HG03442 (cell line): ENCODE measurements around the gene APBA2.

Experiments used
- ATAC-seq: cut with Tn5 transposase; IDR thresholded peaks from one replicate; pipeline ENCODE4 v1.9.1; 2021; ENCODE audit warnings: mild to moderate bottlenecking, moderate library complexity; ENCODE audit not compliant: unreplicated experiment

APBA2 gene

DNA sequence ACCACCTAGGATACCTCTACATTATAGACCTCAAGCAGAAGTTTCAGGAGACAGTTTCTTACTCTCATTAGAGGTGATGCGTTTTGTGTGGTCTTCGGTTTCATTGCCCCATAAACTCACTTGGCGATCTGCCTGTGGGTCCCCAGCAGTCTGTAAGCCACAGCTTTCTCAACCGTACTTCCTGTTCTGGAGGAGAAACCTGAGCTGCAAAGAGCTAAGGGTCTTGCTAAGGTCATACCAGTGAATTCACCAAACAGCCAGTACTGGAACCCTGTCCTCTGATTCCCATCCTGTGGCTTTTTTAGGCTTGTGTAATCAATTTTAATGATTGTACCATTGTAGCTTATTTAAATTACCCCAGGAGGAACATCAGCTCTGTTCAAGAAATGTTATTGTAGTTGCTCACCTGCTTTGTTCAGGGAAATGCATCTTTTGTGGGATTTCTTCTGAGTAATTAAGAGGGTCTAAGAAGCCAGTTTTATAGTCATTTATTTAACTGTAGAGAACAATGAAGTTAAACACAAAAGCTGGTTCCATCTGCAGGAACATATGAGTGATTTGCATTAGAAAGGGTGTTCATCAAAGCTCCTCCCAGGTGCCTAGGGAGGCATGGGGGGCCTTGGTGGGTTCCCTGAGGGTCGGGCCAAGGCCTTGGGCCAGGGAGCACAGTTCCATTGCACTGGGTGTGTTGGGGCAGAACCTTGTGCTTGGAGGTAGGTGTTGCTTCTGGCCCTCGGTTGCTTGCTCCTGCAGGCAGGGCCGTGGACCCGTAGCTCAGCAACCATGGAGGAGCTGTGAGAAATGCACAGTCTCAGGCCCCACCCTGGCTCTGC lies 69.6 kb downstream of the APBA2 start:
- no peak for ATAC-seq

DNA sequence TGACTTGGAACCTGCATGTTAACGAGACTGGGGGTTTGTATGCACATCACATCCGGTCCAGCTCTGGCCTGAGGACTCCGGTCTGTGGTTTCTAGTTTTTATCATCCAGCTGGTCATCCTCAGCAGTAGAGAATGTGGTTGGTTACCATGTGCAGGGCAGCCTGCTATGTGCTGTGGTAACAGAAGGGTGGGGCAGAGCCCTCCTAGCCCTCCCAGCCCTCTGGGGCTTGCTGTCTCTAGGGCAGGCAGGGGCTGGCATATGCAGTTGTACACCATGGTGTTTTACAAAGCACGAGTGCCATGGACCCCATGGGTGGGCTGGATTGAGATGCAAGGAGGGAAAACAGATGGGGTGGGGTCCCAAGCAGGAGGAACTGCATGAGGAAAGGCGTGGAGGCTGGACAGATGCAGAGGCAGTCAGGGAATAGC lies 70.2 kb downstream of the APBA2 start:
- no peak for ATAC-seq

DNA sequence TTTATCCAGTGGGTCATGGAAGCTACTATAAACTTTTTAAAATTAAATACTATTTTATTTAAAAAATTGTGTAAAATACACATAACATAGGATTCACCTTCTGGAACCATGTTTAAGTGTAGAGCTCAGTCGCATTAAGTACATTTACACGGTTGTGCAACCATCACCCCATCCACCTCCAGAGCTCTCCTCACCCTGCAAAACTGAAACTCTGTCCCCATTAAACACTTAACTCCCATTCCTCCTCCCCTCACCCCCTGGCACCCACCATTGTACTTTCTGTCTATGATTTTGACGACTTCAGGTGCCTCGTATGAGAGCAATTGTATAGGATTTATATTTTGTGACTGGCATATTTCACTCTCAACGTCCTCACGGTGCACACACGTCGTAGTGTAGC lies 70.7 kb downstream of the APBA2 start:
- no peak for ATAC-seq

DNA sequence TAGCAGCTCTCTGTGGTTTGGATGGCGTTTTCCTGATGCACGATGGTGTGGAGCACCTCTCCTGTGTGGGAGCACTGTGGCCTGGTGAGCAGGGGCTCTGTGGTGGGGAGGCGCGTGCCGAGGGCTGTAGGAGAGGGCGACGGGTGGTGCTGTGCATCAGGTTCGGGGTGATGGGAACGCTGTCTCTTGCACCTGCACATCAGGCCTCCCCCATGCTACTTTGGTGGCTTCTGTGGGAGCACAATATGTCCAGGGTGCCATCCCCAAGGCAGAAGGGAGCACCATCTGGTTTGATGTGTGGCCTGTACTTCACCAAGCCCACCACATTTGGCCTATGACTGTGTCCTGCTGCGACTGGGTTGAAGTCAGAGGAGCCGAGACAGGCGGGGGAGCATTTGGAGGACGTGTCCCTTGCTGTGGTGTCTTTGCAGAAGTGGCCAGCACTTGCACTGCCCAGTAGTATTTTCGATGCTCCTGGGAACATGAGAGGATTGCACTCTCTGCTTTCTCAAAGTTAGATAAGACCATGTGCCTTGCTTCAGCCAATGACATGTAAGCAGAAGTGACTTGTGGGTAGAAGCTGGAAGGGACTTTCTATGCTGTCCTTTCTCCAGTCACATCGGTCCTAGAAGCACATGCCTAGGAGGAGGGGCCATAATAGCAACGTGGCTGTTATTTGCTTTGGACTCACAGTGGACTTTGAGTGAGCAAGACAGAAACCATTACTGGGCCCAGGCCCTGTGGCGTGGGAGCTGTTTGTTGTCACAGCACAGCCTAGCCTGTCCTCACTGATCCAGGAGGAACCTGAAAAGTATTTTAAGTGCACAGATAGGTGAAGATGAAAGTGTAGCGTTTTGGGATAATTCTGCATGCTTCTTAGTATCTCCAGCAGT lies 72.1 kb downstream of the APBA2 start:
- no peak for ATAC-seq

DNA sequence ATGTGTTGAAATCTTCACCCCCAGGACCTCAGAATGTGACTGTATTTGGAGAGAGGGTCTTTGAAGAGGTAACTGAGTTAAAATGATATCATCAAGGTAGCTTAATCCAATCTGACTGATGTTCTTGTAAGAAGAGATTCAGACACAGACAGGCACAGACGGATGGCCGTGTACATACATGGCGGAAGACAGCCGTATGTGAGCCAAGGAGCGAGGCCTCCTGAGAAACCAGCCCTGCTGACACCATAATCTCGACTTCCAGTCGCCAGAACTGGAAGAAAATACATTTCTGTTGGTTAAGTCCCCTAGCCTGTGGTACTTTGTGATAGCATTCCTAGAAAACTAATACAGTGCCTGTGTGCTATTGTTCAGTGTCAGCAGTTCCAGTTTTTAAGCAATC lies 73.6 kb downstream of the APBA2 start:
- no peak for ATAC-seq

DNA sequence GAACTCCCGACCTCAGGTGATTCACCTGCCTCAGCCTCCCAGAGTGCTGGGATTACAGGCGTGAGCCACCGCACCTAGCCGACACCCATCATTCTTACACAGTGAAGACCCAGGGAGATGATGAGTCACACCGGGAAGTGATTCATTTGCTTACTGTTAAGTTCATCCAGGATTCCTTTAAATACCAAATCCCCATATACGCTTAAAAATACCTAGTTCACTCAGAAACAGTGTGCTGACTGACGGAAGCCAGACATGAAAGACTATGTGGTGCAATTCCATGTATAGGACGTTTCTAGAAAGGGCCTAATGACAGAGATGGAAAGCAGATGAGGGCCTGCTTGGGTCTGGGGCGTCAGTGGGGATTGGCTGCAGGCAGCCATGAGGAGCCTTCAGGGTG lies 75.2 kb downstream of the APBA2 start:
- ATAC-seq = no peak

DNA sequence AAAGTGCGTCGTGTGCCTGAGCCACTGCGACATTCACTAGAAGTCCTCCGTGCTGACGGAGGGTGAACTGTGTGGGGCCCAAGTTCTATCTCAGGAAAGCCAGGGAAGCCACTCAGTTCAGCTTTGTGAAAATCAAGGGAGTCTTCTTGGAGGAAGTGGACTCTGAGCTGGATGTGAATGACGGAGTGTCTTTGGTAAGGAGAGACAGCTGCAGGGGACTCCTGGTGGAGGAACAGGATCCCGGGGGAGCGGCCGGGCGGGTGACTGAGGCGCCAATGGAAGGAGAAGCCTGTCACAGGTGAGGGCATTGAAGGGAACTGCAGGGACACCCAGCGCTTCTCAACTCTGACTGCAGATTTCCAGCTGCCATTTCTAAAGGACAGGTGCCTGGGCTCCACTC lies 75.6 kb downstream of the APBA2 start:
- ATAC-seq = no peak

DNA sequence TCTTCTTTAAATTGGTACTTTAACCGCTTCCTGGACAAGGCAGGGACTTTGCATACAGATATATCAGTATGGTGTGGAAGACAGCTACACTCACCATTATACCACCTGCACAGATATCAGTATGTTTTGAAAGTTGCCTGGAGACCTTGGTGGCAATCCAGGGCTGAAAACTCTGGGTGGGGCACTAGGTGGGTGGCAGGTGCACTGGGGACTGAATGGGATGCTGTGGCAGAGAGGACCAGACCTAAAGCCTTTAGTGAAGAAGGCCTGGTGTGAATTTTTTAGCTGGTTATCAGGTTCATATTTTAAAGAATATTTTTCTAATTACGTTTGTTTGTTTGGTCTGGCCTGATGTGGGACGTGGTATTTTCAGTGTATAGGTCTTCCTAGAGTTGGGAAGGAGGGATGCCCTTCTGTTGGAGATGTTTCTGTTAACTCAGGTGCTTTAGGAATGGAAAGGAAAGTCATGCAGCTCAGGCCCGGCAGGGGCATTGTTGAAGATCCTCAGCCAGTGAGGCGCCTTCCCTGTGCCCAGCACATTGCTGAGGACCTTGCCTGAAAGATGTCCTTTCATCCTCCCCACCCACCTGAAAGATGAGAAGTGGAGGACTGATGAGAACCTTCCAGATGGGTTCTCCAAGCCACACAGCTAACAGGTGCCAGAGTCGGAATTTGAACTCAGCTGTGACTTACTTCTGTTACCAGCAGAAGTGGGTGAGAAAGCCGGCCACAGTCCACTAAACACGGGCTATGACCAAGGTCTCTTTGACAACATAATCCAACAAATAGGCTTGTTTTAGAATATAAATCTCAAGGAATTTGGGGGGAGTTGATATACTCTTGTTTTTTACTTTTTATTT lies 77.3 kb downstream of the APBA2 start:
- no peak for ATAC-seq

DNA sequence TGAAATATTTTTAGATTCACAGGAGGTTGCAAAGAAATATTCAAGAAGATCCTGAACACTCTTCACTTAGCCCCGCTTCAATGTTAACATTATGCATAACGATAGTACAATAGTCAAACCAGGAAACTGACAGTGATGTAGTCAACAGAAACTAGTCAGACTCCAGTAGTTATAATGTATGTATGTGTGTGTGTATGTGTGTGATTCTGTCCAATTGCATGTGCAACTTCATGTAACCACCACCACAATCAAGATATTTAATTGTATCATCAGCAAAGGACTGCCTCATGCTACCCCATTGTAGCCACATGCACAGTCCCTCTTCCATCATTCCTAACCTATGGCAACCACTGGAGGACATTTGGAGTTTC lies 77.9 kb downstream of the APBA2 start:
- ATAC-seq = no peak

DNA sequence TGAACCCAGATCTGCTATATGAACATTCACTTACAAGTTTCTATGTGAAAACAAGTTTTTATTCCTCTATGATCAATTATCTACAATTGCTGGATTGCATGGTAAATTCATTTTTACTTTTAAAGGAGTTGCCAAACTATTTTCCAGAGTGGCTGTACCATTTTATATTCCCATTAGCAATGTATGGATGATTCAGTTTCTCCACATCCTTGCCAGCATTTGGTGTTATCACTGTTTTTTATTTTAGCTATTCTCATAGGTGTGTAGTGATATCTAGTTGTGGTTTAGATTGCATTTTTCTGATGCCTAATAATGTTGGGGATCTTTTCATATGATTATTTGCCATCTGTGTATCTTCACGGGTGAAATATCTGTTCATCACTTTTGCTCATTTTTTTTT lies 78.3 kb downstream of the APBA2 start:
- ATAC-seq = no peak

DNA sequence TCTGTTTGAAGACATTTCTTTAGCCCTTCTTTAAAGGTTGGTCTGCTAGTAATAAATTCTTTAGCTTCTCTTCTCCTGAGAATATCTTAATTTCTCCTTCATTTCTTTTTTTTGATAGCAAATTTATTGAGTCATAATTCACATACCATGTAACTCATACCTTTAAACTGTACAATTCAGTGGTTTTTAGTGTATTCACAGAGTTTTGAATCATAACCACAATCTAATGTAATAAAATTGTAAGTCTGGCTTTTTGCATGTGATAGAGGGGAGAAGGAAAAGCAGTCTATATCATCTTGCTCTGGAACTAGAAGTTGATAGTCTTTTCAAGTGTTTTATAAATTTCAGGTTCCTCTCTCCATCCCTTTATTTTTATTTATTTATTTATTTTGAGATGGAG lies 81.3 kb downstream of the APBA2 start:
- ATAC-seq = no peak

DNA sequence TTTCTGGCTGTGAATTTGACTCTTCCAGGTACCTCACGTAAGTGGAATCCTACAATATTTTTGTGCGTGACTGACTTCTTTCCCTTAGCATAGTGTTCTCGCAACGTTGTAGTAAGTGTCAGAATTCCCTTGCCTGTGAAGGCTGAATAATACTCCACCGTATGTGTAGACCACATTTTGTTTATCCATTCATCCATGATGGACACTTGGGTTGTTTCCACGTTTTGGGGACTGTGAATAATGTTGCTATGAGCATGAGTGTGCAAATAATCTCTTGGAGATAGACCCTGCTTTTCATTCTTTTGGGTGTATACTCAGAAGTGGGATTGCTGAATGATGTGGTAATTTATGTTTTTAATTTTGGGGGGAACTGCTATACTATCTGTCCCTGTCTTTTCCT lies 82.2 kb downstream of the APBA2 start:
- ATAC-seq = no peak

DNA sequence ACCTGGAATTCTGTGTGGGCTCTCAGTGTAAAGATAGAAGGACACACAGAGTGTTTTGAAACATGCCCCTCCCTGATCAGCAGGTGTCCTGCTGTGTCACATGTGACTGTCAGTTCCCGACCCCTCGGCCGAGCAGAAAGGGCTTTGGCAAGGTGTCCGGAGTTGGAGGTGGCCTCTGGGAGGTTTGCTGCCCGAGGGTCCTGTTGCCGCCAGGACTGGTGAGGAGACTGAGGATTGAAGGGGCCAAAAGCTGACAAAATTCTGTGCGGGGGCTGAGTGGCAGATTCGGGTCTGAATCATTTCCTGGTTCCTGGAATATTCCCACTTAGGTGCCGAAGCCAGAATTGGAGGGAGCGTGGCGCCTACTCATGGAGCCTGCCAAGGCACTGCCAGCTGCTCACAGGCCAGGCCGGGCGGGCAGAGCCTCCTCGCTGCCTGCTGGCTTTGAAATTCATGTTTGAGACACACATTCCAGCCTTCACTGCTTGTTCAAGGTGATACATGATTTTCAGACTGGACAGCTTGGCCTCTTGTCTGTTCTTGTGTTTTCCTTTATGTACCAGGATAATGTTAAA lies 83.8 kb downstream of the APBA2 start:
- ATAC-seq = no peak

DNA sequence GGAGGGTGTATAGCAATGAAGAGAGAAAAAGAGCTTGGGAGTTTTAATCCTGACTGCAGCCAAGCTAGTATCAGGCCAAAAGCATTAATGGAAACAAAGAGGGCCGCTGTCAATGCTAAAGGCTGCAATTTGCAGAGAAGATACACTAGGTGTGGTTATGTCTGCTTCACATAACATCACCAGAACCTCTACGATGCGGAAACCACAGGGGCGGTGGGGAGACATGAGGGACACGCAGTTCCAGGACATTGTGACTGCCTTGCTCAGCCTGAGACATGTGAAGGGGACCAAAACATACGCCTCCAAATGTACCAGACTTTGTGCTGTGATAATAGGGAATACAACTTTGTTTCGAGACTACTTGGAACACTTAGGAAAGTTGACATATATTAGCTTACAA lies 88.4 kb downstream of the APBA2 start:
- no peak for ATAC-seq

DNA sequence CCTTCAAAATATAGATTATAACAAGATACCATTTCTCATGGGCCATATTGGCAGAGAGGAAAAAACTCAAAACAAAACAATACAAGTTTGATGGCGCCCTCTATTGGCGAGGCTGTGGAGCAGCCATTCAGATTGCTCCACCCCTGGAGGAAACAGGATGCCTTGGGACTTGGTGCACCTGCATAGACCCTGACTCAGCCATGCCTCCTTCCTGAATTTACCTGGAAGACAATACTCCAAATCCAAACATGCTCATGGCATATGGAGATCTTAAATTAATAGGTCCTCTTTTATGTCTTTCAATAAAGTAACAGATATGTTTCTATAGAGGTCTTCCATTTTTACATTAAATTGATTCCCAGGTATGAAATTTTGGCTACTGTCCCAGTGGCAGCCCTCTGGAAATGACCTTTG lies 90.0 kb downstream of the APBA2 start:
- no peak for ATAC-seq

DNA sequence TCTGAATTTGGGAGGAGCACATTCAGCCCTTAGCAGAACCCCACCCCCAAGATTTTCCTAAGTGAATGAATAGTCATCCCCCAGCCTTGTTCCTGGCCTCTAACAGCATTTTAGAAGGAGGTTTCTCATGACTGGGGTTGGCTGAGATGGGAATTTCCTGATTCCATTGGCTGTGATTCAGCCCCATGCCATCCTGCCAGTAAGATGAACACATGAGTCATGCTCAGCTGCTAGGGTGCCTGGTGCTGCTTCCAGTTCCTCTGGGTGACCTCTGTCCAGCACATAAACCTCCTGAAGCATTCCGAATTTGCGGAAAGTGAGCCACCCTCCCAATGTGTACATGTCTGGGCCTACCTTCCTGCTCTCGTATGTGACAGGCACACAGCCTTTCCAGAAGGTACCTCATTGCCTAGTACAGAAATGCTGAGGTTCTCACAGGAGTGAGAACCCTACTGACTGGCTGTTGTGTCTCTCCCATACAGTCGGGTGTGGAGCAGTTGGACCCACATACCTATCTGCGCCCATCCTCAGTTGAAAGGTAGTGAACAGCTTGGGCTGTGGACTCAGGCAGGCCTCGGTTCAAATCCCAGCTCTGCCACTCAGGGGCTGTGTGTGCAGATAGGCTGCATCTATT lies 91.7 kb downstream of the APBA2 start:
- no peak for ATAC-seq

DNA sequence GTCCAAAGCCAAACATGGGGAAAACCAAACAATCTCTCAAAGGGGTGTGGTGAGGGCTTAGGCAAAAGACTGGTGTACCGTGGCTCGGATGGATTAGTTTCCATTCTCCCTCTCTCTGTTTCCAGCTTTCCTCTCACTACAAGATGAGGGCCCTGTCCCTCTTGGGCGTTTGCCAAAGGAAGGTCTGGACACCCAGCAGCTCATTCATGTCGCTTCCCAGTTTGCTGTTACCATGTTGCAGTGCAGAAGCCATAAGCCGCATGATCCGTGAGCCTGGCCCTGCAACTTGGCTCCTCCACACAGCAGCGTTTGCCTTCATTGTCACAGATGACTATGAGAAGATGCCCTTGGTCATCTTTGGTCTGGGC lies 92.2 kb downstream of the APBA2 start:
- no peak for ATAC-seq

DNA sequence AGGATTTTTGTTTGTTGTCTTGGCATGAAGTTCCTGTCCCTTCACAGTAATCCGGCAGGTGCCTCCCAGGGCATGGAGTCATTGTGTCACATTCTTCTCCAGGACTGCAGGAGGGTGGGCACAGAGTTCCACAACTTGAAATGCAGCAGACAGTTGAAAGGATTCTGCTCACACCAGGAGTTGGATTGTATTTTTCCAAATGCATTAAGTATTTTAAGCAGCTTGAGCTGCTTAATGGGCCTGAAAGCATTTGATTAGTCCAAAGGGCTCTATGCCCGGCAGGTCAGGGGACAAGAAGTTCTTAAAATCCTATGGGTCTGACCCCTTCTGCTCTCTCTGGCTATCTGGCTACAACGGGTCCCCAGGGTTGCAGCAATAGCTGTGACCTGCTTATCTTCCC lies 92.9 kb downstream of the APBA2 start:
- ATAC-seq = no peak

DNA sequence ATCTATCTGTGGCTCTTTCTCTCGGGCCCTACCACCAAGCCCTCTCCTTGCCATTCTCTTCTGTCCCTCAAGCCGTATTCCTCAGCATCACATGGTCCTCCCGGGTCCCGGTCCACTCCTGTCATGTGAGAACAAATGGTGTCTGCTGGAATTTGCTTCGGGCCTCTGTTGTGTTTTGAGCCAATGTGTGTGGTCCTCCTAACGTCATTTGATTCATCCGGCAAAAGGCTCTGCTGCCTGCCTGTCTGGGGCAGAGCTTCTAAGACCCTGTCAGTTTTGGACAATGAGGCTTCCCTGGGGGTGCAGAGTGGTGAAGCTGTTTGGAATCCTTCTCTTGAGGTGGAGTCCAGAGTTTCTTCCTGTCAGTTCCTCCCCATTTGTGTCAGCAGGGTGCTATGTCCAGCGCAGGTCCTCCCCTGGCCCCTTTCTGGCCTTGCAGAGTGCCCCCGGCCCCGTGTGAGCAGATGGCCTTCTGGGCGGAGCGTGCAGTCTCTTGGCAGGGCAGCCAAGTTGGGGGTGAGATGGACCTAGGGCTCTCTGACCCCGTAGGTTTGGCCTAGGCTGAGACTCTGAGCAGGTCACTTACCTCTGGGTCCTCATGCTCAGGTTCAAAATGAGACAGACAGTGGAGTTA lies 93.6 kb downstream of the APBA2 start:
- ATAC-seq = no peak
